NCI-H2227 (cell line): ENCODE data around the gene TPRN.

Experiments
- DNase-seq: peaks from one replicate; lab custom pipeline; 2025; ENCODE audit not compliant: unreplicated experiment; lab: John Stamatoyannopoulos, UW

The TPRN gene

DNA sequence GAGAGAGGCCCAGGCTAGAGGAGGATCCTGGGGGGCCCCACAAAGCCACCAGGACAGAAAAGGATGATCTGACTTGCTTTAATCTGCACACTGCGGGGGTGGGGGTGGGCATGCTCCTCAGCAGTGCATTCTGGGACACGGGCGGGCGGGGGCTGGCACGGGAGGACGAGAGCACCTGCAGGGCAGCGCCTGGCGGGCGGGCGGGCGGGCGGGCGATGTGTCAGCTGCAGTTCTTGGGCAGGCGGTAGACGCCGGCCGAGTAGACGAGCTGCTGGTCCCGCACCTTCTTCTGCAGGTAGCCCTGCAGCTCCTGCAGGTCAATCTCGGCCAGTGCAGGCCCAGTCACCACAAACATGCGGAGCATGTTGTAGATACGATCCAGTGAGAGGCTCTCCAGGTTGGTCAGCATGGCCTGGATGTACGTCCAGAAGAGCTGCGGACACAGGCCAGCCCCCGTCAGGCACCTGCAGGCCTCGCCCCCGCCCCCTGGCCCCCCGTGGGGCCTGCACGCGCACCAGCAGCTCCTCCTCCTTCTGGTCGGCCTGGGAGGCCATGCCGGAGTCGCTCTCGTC lies 25.7 kb downstream of the TPRN start:
- no peak for DNase-seq

DNA sequence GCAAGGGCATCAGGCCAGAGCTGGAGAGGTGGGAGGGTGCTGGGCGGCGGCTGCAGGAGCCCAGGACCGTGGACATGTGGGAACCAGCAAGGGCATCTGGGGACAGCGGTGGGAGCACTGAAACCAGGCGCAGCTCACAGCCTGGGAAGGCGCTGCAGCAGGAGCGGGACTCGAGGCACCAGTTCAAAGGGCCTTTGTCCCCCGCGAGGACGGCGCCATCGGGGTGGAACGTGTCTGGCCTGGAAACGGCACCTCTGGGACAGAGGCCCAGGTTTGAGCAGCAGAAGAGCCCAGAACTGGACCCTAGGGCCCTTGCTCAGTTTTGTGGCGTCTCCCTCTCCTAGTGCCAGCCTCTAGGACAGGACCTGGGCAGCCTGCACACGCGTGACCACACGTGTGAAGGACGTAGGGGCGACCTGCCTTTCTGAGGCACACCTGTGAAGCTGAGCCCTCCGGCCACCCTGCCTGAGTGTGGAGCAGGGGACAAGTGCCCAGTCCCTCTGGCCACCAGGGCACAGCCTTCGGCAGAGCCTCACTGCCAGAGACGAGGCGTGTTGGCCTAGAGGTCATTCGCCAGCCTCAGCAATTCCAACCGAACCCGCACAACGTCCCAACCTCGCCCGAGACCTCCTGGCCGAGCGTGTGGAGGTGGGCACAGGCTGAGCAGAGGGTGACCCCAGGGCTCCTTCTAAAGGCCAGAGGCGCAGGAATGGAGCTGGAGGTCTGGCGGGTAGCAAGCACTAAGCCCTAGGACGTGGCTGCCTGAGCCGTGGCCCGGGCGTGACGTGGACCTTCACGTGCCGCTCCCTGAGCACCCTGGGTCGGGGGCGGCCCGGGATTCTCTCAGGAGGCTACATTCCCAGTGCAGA lies 26.5 kb downstream of the TPRN start:
- no peak for DNase-seq

DNA sequence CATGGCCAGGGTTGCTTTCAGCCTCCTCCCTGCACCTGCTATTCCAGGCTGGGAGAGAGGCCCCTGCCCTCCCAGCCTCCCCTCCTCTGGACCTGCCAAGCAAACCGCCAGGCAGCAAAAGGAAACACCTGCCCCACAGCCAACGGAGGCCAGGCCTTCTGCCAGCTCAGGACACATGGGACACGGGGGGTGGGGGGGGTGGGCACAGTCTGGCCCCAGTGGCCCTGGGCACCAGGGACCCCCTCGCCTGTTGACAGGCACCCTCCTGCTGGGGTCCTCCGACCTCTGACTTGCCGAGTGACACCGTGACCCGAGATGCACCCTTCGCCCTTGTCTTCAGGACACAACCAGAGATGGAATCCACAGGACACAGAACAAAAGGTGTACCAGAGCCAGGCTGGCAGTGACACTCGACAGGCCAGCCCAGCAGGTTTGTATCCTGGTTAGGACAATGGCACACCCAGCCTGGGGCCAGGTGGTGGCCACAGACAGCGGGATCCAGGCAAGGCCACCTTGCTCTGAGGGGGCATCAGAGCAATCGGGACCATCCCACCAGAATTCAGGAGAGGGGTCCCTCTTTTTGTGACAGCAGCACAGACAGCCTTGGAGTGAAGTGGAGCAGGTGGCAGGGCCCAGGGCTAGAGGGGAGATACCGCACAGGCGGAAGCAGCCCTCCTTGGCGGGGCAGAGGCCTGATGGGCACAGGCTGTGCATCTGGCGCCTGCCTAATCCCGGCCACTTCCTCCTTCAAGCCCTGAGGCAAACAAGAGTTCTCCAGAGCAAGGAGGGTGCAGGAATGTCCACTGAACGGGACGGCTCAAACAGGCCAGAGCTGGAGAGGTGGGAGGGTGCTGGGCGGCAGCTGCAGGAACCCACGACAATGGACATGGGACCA lies 27.4 kb downstream of the TPRN start:
- no peak for DNase-seq

DNA sequence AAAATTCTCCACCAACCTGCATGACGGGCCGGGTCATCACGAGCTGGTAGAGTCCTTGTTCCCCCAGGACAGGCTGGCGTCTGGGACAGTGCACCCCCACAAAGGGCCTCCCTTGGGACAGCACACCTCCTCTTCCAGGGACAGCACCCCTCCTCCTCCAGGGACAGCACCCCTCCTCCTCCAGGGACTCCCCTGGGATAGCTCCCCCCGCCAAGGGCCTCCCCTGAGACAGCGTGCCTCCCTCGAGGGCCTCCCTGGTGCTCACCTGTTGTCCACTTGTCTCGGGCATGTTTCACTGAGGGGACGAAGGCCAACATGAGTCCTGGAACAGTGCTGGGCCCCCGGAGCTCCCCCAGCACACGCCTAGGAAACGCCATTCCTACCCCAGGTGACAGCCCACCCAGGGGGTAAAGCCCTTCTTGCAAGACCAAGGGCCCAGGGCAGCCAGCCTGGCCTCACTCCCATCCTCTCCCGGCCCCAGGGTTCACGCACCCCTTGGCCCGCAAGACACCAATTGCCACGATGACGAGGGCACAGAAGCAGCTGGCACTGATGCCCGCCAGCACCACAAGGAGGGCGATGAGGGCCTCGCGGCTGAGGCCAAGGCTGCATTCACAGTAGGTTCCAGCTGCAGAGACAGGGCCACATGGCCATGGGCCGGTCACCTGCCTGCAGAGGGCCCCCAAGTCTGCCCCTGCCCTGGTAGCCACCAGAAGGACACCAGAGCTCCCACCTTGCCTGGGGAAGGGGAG lies 29.2 kb downstream of the TPRN start:
- DNase-seq, result no peak

DNA sequence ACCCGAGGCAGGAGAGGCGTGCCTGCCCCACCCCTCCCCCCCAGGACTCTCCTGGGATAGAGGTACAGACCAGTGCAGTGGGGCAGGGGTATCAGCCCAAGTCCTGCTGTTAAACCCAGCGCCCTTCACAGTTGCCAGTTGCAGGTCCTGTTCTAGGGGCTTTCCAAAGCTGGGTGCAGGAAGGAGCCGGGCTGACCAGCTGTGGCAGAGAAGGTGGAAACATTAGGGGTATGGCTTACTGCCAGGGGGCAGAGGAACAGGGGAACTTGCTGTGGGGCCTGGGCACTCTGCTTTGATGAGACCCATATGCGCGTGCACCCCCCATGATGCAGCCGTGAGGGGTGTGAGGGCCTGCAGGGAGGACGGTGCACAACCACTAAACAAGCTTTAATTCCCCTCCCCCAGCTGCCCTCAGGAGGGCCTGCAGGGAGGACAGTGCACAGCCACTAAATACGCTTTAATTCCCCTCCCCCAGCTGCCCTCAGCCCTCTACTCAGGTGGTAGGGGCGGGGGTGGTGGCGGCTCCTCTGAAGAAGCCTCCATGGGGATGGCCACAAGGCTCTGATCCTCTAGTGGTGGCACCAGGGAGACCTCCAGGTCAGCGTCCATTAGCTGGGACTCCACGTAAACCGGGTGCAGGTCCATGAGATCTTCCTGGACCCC lies 29.9 kb downstream of the TPRN start:
- DNase-seq, result no peak

DNA sequence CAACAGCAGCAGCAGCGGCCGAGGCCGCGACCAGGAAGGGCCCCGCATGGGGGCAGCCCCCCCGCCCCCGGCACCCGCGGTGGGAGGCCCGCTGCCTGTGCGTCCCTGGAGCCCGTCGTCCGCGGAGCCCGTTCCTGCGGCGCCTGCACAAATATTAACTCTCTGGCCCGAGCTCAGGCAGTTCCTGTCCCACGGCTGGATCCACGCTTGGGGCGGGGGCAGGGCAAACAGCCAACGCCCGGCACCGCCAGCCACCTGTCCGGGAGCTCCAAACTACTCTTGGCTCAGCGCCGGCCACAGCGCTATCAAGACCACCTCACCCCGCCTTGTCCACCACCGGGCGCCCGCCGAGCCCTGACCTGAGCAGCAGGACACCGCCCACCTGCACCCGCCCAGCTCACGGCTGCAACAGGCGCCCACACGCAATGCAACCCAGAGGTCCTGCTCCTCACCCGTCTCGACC lies 30.6 kb downstream of the TPRN start, which contains the start of gene LRRC26:
TSS of gene LRRC26 (minus strand) at position 156 of the 463 bp plus-strand sequence. CDS start at position 48, 108 bp downstream.
- DNase-seq, result no peak

DNA sequence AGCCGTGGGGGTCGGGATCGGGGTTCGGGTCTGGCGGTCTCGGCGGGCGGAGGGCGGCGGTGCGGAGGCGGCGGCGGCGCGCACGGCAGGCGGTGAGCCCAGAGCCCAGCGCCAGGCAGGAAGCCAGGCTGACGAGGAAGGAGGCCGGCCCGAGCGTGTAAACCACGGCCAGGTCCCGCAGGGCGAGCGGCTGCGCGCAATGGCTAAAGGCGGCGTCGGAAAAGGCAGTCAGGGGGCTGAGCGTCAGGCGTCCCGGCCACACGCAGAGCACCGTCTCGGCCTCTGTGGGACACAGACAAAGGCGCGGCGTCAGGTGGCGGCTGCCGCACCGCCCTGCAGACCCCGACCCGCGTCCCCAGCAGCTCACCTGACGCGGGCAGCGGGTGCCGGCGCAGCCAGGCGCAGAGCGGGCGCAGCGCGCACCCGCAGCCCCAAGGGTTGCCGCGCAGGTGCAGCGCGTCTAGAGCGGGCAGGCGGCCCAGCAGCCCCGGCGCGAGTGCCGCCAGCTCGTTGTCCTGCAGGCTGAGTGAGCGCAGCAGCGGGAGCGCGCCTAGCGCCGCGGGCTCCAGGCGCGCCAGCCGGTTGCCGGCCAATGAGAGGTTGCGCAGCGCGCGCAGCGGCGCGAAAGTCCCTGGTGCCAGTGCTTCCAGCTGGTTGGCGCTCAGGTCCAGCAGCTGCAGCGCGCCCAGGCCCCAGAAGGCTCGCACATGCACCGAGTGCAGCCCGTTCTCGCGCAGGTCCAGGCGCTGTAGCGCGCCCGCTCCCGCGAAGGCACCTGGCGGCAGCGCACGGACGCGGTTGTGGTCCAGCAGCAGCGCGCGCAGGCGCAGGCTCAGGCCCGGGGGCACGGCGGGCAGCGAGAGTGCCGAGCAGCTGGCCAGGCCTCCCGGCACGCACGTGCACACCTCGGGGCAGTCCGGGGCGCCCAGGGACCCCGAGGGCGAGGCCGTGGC lies 31.4 kb downstream of the TPRN start:
- peak; percentile 89 for DNase-seq

DNA sequence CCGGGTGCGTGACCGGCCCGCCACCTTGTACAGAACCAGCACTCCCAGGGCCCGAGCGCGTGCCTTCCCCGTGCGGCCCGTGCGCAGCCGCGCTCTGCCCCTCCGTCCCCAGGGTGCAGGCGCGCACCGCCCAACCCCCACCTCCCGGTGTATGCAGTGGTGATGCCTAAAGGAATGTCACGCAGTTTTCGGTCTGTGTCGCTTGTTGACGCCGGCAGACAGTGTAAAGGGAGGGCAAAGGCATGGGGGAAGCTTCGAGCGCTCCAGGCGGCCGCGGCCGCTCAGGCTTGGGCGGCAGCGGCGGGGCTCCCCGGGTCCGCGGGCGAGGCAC lies 32.0 kb downstream of the TPRN start:
- peak; percentile 50 for DNase-seq

DNA sequence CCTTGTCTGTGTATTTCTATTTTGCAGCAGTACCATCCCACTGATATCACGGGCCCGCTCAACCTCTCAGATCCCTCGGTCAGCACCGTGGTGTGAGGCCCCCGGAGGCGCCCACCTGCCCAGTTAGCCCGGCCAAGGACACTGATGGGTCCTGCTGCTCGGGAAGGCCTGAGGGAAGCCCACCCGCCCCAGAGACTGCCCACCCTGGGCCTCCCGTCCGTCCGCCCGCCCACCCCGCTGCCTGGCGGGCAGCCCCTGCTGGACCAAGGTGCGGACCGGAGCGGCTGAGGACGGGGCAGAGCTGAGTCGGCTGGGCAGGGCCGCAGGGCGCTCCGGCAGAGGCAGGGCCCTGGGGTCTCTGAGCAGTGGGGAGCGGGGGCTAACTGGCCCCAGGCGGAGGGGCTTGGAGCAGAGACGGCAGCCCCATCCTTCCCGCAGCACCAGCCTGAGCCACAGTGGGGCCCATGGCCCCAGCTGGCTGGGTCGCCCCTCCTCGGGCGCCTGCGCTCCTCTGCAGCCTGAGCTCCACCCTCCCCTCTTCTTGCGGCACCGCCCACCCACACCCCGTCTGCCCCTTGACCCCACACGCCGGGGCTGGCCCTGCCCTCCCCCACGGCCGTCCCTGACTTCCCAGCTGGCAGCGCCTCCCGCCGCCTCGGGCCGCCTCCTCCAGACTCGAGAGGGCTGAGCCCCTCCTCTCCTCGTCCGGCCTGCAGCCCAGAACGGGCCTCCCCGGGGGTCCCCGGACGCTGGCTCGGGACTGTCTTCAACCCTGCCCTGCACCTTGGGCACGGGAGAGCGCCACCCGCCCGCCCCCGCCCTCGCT lies 32.6 kb downstream of the TPRN start:
- DNase-seq, result peak; percentile 67

DNA sequence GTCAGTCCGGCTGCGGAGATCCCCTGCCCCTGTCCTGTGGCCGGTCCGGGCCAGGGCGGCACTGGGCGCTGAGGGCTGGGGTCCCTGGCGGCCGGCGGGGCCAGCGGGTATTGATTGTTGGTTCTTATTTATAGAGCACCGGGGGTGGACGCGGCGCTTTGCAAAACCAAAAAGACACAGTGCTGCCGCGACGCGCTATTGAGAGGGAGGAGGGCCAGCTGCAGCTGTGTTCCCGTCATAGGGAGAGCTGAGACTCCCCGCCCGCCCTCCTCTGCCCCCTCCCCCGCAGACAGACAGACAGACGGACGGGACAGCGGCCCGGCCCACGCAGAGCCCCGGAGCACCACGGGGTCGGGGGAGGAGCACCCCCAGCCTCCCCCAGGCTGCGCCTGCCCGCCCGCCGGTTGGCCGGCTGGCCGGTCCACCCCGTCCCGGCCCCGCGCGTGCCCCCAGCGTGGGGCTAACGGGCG lies 33.2 kb downstream of the TPRN start:
- DNase-seq, result peak; percentile 30

DNA sequence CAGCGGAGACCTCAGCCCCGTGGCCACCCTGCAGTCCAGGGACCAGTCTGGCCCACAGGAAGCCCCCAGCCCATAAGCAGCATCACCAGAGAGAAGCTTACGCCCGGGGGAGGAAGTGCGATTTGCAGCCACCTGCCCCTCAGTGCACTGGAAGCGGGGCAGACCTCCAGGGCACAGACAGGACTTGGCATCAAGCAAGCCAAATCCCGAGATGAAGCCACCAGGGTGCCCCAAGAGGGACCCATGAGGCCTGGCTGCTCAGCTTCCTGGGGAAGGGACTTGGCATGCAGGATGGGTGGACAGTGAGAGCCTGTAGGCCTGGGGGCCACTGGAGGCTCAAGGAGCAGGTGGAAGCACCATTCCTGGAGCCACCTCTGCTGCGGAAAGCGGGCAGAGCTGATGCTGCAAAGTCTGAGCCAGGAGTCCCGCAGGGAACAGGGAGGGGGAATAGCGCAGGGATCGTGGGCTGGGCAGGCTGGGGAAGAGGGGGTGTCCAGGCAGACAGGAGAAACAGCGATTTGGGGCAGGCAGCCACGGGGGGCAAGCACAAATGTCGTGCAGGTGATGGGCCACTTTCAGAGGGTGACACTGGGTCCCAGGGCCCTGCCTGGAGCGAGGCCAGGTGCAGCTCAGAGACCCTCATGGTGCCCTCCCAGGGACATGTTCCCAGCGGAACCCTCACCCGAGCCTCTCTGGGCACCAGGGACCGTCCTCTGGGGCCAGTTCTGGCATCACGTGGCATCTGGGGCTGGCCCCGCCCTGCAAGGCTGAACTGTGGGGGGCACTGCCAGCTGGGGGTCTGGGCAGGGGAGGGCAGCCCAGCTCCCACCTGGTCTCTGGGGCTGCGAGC lies 33.9 kb downstream of the TPRN start:
- no peak for DNase-seq

DNA sequence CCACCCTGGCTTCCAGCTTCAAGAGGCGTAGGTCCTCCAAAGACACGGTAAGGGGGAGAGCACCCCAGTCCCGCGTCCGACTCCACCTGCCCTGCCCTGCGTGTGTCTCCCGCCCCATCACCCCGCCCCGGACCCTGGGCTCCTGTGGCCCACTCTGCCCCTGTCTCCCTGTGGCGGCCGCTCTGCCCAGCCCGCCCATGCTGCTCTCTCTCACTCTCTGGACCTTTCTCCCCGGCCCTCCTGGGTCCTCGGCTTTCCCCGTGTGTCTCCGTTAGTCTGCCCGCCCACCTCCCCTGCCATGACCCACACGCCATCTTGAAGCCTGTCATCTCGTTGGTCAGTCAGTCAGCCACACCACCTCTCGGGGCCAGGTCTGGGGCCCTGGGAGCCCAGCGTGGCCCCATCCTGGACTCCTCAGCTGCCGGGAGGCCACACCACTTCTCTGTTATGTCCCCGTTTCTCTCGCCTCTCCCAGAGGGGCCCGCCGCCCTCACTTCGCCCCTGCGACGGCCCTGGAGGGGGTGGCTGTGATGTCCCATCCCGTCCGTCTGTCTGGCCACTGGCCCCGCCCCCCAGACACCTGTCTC lies 35.2 kb downstream of the TPRN start:
- no peak for DNase-seq

DNA sequence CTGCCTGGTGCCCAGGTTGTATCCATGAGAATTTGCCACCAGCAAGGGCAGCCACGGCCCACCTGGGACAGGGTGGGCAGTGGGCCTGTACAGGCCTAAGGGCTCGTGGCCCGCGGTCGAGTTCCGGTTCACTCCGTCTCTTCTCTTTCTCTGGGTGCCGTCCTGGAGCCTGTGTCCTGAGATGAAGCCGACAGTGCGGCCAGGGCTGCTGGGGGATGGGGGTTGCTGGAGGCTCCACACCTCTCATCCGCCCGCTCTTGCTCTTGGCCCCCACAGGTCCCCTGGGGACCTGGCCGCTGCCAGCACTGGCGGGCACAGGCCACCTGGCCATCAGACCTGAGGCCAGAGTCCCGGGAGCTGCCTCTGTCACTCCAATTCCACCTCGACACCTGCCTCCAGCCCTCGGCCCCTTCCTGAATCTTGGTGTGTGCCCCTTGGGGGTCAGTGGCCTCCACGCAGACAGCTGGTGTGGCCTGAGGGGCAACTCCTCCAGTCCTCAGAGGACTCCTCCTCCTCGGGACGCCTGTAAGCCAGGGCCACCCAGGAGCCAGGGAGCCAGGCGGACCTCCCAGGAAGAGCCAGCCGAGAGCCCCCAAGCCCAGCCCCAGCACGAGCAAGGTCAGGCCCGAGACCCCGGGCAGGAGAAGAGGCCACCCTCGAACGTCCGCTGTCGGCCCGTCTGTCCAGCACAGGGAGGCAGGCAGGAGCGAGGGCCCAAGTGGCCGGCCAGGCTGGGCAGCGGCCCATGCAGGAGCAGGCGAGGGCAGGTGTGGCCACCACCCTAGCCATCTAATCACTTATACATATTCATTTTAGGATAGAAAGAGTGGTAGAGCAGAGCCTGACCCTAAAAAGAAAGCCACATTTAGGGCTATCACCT lies 35.9 kb downstream of the TPRN start:
- DNase-seq, result no peak

DNA sequence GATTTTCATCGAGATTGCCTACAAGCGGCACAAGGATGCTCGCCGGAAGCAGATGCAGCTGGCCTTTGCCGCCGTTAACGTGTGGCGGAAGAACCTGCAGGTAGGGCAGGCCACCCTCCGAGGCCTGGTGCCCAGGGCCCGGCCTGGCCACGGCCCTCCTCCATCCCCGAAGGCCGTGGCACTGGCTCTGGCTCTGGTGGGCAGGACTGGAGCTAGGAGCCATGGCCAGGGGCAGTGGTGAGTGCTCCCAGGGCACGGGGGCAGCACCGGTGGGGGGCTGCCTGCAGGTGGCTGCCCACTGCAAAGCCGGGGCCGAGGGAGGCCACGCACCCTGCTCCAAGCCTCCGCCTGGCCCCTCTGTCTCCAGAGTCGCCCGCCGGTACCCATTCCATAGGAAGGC lies 36.7 kb downstream of the TPRN start:
- no peak for DNase-seq

DNA sequence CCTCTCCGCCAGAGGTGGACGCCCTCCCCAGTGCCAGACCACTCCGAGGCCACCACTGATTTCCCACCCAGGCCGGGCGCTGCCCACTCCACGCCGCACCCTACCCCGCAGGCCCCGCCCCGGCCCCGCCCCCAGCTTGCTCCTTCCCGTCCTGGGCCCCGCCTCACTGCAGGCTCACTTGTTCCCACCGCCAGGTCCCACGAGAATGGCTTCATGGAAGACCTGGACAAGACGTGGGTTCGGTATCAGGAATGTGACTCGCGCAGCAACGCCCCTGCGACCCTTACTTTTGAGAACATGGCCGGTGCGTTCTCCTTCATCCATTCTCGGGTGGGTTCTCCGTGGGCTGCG lies 37.2 kb downstream of the TPRN start:
- no peak for DNase-seq
